Forelimb muscle (tissue), 1 donor: ENCODE results near the gene LMO4. TPM values are rescaled to one million over a fixed set of nuclear protein-coding genes. Genes with fewer than 3 reads are reported as not detected.

ENCODE experiments used
- DNase-seq: peaks from one replicate; pipeline ENCODE4 v3.0.0-alpha.2; 2013; ENCODE audit warnings: low read depth
- polyA plus RNA-seq: library from polyadenylated mRNA; unstranded; fragments of 120-200 nt; gene quantifications from one replicate; pipeline ENCODE4 v1.2.1, GENCODE V29; 2013; ENCODE audit not compliant: insufficient read length

The LMO4 gene
- polyA plus RNA-seq, 1 donor = 46.6 TPM

GRCh38 chr1:87358219-87358618 is 29.5 kb downstream of the LMO4 start:
- DNase-seq = no peak

GRCh38 chr1:87359586-87359985 is 30.9 kb downstream of the LMO4 start:
- no peak for DNase-seq

- no peak for DNase-seq
Observed at GRCh38 chr1:87362063-87362833, 33.6 kb downstream of the LMO4 start.

GRCh38 chr1:87362834-87363426 is 34.2 kb downstream of the LMO4 start:
- no peak for DNase-seq

- DNase-seq = no peak
Observed at GRCh38 chr1:87367549-87367948, 38.9 kb downstream of the LMO4 start.

GRCh38 chr1:87368907-87369306 is 40.2 kb downstream of the LMO4 start:
- no peak for DNase-seq

- no peak for DNase-seq
Observed at GRCh38 chr1:87369736-87370478, 41.2 kb downstream of the LMO4 start.

- no peak for DNase-seq
Observed at GRCh38 chr1:87370544-87370943, 41.9 kb downstream of the LMO4 start.

GRCh38 chr1:87379306-87379705 is 50.6 kb downstream of the LMO4 start:
- no peak for DNase-seq

GRCh38 chr1:87386217-87386790 is 57.6 kb downstream of the LMO4 start:
- DNase-seq = no peak

GRCh38 chr1:87388411-87388810 is 59.7 kb downstream of the LMO4 start:
- DNase-seq = no peak

- no peak for DNase-seq
Observed at GRCh38 chr1:87389011-87389410, 60.3 kb downstream of the LMO4 start.

GRCh38 chr1:87389546-87389945 is 60.9 kb downstream of the LMO4 start:
- no peak for DNase-seq

GRCh38 chr1:87392248-87393192 is 63.8 kb downstream of the LMO4 start:
- no peak for DNase-seq

GRCh38 chr1:87393445-87394085 is 64.9 kb downstream of the LMO4 start:
- no peak for DNase-seq

- DNase-seq = no peak
Observed at GRCh38 chr1:87394513-87394912, 65.8 kb downstream of the LMO4 start.

GRCh38 chr1:87394982-87395381 is 66.3 kb downstream of the LMO4 start:
- no peak for DNase-seq
